ENCODE data around the gene RELA. TPM values are rescaled to one million over a fixed set of nuclear protein-coding genes. Genes with fewer than 3 reads are reported as not detected.

RELA gene
- total and polyA plus RNA-seq, 2 of the 4 experiments (the other 2 are of a cell fraction) = 8.6 to 53.0 TPM

DNA sequence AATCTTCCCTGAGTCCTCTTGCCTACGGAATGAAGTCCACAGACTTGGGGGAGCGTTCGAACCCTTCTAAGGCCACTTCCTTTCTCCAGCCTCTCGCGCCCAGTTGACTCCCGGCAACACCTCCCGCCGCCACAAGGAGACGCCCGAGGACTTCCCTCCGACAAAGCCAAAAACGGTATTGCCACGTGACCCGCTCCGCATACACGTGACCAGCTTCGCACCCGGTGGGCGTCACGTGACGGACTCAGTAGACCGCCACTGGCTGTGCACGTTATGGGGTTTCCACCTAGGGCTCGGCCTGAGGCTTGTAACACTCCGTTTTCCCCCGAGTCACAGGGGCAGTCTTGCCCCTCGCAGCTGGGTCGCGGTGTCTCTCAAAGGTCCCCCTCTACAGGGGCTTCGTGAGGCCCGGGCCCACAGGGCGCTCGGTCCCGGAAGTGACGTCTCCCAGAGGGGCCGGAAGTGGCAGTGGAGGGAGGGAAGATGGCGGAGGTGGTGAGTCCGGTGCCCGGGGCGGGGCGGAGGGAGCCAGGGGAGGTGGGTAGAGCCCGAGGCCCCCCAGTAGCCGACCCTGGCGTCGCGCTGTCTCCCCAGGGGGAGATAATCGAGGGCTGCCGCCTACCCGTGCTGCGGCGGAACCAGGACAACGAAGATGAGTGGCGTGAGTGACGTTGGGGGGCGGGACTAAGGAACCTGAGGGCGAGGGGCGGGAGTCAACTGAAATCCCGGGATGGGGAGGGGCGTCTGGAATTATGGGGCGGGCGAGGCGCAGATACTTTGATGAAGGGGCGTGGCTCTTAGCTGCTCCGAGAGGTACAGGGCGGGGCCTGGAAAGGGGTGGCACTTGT is 49.3 kb upstream of the RELA start, which contains the start of gene KAT5:
TSS of gene KAT5 (plus strand) at position 468 of the 848 bp plus-strand sequence. CDS start at position 484, 16 bp downstream.
- Histone ChIP-seq H3K9me1 (ENCODE audit: insufficient read depth, low read length) (no peaks in the 10 kb centered on the region), H4K8ac (ENCODE audit: low read depth in 2 of 2, low read length in 2 of 2) (peak within 1 kb of the TSS; percentile 73 to 100), H3K4me3 (ENCODE audit: insufficient read depth, low read depth, low read length) (peak within 1 kb of the TSS; percentile 73), H3K4me2 (ENCODE audit: low read depth, low read length) (peak within 1 kb of the TSS; percentile 88), H2BK15ac (ENCODE audit: low read depth, low read length) (peak within 1 kb of the TSS; percentile 99; the same call in 2 of the 3 replicates), H3K79me1 (ENCODE audit: low read depth in 1 of 2, low read length in 2 of 2) (peaks cover 21 to 45% of the 10 kb centered on the region in 2 experiments), H2AK9ac (replicated peaks; ENCODE audit: low read depth, low read length, poor library complexity) (peak within 1 kb of the TSS; percentile 74), H4K91ac (ENCODE audit: insufficient read depth, low read depth, low read length) (peak within 1 kb of the TSS; percentile 99), H4K5ac (ENCODE audit: low read depth, low read length) (peak within 1 kb of the TSS; percentile 99), H3K4me1 (ENCODE audit: control insufficient read depth, insufficient read depth, low read length) (no peaks in the 10 kb centered on the region; the same call in 1 of the 2 replicates), H4K20me1 (ENCODE audit: insufficient read depth, low read length) (peaks cover 4% of the 10 kb centered on the region), H3K23ac (ENCODE audit: low read depth, low read length) (peak within 1 kb of the TSS; percentile 95), H2AFZ (replicated peaks; ENCODE audit: low read length, poor library complexity) (peak within 1 kb of the TSS; percentile 100), H3K27me3 (ENCODE audit: control insufficient read depth, insufficient read depth, low read length) (no peaks in the 10 kb centered on the region), H2BK20ac (ENCODE audit: low read depth, low read length) (peak within 1 kb of the TSS; percentile 87), H2BK120ac (ENCODE audit: low read depth, low read length) (peak within 1 kb of the TSS; percentile 99), H2BK5ac (ENCODE audit: low read depth, low read length, poor library complexity, severe bottlenecking) (peak within 1 kb of the TSS; percentile 97), H3K18ac (ENCODE audit: low read depth, low read length) (peak within 1 kb of the TSS; percentile 96), H3K14ac (replicated peaks; ENCODE audit: low read depth, low read length) (peak within 1 kb of the TSS; percentile 99), H2AK5ac (ENCODE audit: low read depth, low read length) (peak within 1 kb of the TSS; percentile 87), H3K36me3 (ENCODE audit: control insufficient read depth, insufficient read depth, low read length) (peaks cover 31% of the 10 kb centered on the region), H3K4ac (ENCODE audit: low read depth, low read length) (peak within 1 kb of the TSS; percentile 99), H3K27ac (ENCODE audit: insufficient read depth, low read length) (peak within 1 kb of the TSS; percentile 99), H3K56ac (ENCODE audit: extremely low read depth, insufficient read depth, low read length) (peak within 1 kb of the TSS; percentile 96), H3K9ac (ENCODE audit: low read depth, low read length) (peak within 1 kb of the TSS; percentile 89), H3K9me3 (ENCODE audit: control insufficient read depth, insufficient read depth, low read length) (no peaks in the 10 kb centered on the region)
- intact Hi-C loops (cut with micrococcal nuclease) = loop anchor here (1.0 to 5.0 kb wide), 4 partner anchors 8 to 277 kb away; partner anchors contain the start of genes AP5B1 and RNASEH2C
- WGBS, 2 experiments (ENCODE audit: extremely low coverage in 2 of 2, insufficient read length in 1 of 2) = 0% methylated on average over 40 of the region's 65 CpGs; no CpG with 5 or more reads in 1 of the 2 experiments
- ATAC-seq (ENCODE audit: low read depth) = peak; percentile 88
- peak; percentile 98 for DNase-seq
- dilution Hi-C loops (cut with HindIII; ENCODE audit: low sequenced_read_pairs, unreplicated experiment) = no loop called here
- CTCF ChIA-PET = interaction anchor here (0.5 to 2.5 kb wide), 12 partner anchors 9 to 598 kb away, joined by 3 to 23 read pairs (median 4); partner anchors contain the start of genes FIBP and RNASEH2C
- BruUV-seq (replicated peaks) = no TSS peak
- POLR2A ChIA-PET (ENCODE audit: unreplicated experiment) = interaction anchor here (0.5 to 1.1 kb wide), 6 partner anchors 9 to 162 kb away, joined by 3 to 6 read pairs (median 4); partner anchors contain the start of gene RNASEH2C
- in situ Hi-C loops (cut with MboI; ENCODE audit: low sequenced_read_pairs) = loop anchor here (5.0 to 10.0 kb wide), 2 partner anchors 105 to 273 kb away; no protein-coding TSS in a partner anchor
- TF ChIP-seq, protein P1, sequence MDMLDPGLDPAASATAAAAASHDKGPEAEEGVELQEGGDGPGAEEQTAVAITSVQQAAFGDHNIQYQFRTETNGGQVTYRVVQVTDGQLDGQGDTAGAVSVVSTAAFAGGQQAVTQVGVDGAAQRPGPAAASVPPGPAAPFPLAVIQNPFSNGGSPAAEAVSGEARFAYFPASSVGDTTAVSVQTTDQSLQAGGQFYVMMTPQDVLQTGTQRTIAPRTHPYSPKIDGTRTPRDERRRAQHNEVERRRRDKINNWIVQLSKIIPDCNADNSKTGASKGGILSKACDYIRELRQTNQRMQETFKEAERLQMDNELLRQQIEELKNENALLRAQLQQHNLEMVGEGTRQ (IDR thresholded peaks at IDR 0.05; ENCODE audit: low read depth, low read length) = peak; percentile 100
- peak; percentile 99 for TF ChIP-seq CTCF (conservative IDR thresholded peaks at IDR 0.05; ENCODE audit: low read depth, low read length)
- no peak for TF ChIP-seq ELK1 (IDR thresholded peaks at IDR 0.05; ENCODE audit: borderline replicate concordance, low read depth, low read length)
- TF ChIP-seq NFE2L2 (IDR thresholded peaks at IDR 0.05; ENCODE audit: low read depth, low read length) = peak; percentile 26; the same call in 1 of the 2 replicates
- TF ChIP-seq FOS (IDR thresholded peaks at IDR 0.05; ENCODE audit: low read depth, low read length) = peak; percentile 99
- TF ChIP-seq MAZ (IDR thresholded peaks at IDR 0.05; ENCODE audit: borderline replicate concordance, low read depth, low read length) = peak; percentile 87; the same call in 1 of the 2 replicates
- peak; percentile 92 for TF ChIP-seq POLR2A (IDR thresholded peaks at IDR 0.05; ENCODE audit: low read depth, low read length)
- TF ChIP-seq MXI1 (IDR thresholded peaks at IDR 0.05; ENCODE audit: borderline replicate concordance, low read depth, low read length) = peak; percentile 23; the same call in 1 of the 2 replicates
- no peak for TF ChIP-seq MAFK (IDR thresholded peaks at IDR 0.05; ENCODE audit: low read depth, low read length)
- TF ChIP-seq CHD1 (IDR thresholded peaks at IDR 0.05; ENCODE audit: low read depth, low read length) = no peak
- peak; percentile 98 for TF ChIP-seq BHLHE40 (IDR thresholded peaks at IDR 0.05; ENCODE audit: low read depth, low read length)
- TF ChIP-seq RAD21 (IDR thresholded peaks at IDR 0.05; ENCODE audit: low read length) = peak; percentile 97
